MM.1S (cell line): ENCODE measurements around the gene CYSTM1.

Source experiments
- DNase-seq: peaks from one replicate; pipeline ENCODE4 v3.0.0-alpha.2; 2015
- H2AFZ ChIP-seq: fragments of 300-600 bp; sonication (generic); 2 replicates; pipeline ENCODE4 v1.6.0; 2016; ENCODE audit warnings: antibody characterized with exemption, low read length
- H3F3A ChIP-seq: fragments of 300-600 bp; sonication (generic); 2 replicates; pipeline ENCODE4 v1.6.1; 2016; ENCODE audit warnings: mild to moderate bottlenecking, antibody characterized with exemption, low read length, moderate library complexity, mixed read lengths; ENCODE audit not compliant: insufficient read depth
- H3K27ac ChIP-seq: fragments of 300-600 bp; sonication (generic); 2 replicates; pipeline ENCODE4 v1.5.1; 2016; ENCODE audit warnings: mild to moderate bottlenecking, low read length
- H3K27me3 ChIP-seq: fragments of 300-600 bp; sonication (generic); replicated peaks from 2 replicates; pipeline ENCODE4 v1.6.0; 2016; ENCODE audit warnings: low read length; ENCODE audit not compliant: insufficient read depth
- H3K36me3 ChIP-seq: fragments of 300-600 bp; sonication (generic); replicated peaks from 2 replicates; pipeline ENCODE4 v1.6.1; 2016; ENCODE audit warnings: mild to moderate bottlenecking, low read length, mixed read lengths; ENCODE audit not compliant: insufficient read depth
- H3K4me1 ChIP-seq: fragments of 300-600 bp; sonication (generic); 2 replicates; pipeline ENCODE4 v1.6.1; 2016; ENCODE audit warnings: low read length, mixed read lengths
- H3K4me2 ChIP-seq: fragments of 300-600 bp; sonication (generic); 2 replicates; pipeline ENCODE4 v1.6.0; 2016; ENCODE audit warnings: low read depth, low read length
- H3K4me3 ChIP-seq: fragments of 300-600 bp; sonication (generic); 2 replicates; pipeline ENCODE4 v1.5.1; 2016; ENCODE audit warnings: low read length, mixed read lengths
- H3K79me2 ChIP-seq: fragments of 300-600 bp; sonication (generic); 2 replicates; pipeline ENCODE4 v1.6.1; 2016; ENCODE audit warnings: mixed run types, low read length, mixed read lengths
- H3K9ac ChIP-seq: fragments of 300-600 bp; sonication (generic); 2 replicates; pipeline ENCODE4 v1.6.1; 2016; ENCODE audit warnings: low read length, mixed read lengths
- H3K9me2 ChIP-seq: fragments of 300-600 bp; sonication (generic); replicated peaks from 2 replicates; pipeline ENCODE4 v1.6.1; 2016; ENCODE audit warnings: mild to moderate bottlenecking, low read length, mixed read lengths; ENCODE audit not compliant: insufficient read depth
- H3K9me3 ChIP-seq: fragments of 300-600 bp; sonication (generic); replicated peaks from 2 replicates; pipeline ENCODE4 v1.6.1; 2016; ENCODE audit warnings: mild to moderate bottlenecking, low read length, mixed read lengths; ENCODE audit not compliant: insufficient read depth
- H4K20me1 ChIP-seq: fragments of 300-600 bp; sonication (generic); 2 replicates; pipeline ENCODE4 v1.6.1; 2016; ENCODE audit warnings: mild to moderate bottlenecking, low read length, moderate library complexity, mixed read lengths; ENCODE audit not compliant: insufficient read depth
- EZH2 ChIP-seq: fragments of 300-600 bp; sonication (generic); optimal IDR thresholded peaks from 2 replicates; pipeline ENCODE3; 2017; ENCODE audit warnings: low read depth, mild to moderate bottlenecking, antibody characterized with exemption, low read length, mixed read lengths
- EZH2phosphoT487 ChIP-seq: fragments of 300-600 bp; sonication (generic); IDR thresholded peaks from 2 replicates; pipeline ENCODE4 v1.6.1; 2018; ENCODE audit warnings: antibody characterized with exemption, low read length
- TF ChIP-seq, protein P1 (sequence below): fragments of 300-600 bp; sonication (generic); IDR thresholded peaks from 2 replicates; pipeline ENCODE4 v1.5.1; 2016; ENCODE audit warnings: antibody characterized with exemption, low read length, mixed read lengths

The CYSTM1 gene

DNA sequence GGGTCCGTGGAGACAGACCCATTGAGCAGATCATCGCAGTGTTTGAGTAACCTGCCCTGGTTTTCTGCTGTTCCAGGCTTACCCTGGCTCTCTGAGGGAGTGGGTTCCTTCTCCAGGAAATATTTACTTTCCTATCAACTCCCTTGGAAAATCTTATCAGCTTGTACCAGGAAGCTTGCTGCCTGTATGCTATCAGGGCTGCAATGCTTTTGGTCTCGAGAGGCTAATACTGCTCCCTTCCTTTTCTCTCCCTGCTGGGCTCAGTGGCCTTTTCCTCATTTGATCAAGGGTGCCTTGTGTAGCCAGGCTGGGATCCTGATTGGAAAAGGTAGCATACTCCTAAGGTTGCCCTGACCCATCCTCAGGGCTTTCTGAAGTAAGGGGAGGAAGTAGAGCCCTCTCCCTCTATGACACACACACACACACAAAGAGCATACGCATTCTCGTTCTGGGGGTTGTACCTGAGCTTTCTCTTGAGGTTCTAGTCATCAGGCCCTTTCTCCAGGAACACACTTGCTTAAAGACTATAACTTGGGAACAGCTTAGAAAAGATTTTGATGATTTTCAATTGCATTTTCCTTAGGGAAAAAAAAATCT lies 41.6 kb downstream of the CYSTM1 start:
- H3K79me2 ChIP-seq: no peaks in the 10 kb centered on the region
- TF ChIP-seq EZH2: no peak
- TF ChIP-seq, protein P1, sequence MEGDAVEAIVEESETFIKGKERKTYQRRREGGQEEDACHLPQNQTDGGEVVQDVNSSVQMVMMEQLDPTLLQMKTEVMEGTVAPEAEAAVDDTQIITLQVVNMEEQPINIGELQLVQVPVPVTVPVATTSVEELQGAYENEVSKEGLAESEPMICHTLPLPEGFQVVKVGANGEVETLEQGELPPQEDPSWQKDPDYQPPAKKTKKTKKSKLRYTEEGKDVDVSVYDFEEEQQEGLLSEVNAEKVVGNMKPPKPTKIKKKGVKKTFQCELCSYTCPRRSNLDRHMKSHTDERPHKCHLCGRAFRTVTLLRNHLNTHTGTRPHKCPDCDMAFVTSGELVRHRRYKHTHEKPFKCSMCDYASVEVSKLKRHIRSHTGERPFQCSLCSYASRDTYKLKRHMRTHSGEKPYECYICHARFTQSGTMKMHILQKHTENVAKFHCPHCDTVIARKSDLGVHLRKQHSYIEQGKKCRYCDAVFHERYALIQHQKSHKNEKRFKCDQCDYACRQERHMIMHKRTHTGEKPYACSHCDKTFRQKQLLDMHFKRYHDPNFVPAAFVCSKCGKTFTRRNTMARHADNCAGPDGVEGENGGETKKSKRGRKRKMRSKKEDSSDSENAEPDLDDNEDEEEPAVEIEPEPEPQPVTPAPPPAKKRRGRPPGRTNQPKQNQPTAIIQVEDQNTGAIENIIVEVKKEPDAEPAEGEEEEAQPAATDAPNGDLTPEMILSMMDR: no peak
- TF ChIP-seq EZH2phosphoT487: no peak
- H3K36me3 ChIP-seq: no peaks in the 10 kb centered on the region
- H3K4me1 ChIP-seq: peaks cover 28% of the 10 kb centered on the region
- no peaks in the 10 kb centered on the region for H4K20me1 ChIP-seq
- H3K27ac ChIP-seq: no peak overlapping the region
- H3K4me2 ChIP-seq: no peak overlapping the region
- H3K9ac ChIP-seq: no peak overlapping the region
- H2AFZ ChIP-seq: no peak overlapping the region
- peaks cover 3% of the 10 kb centered on the region for H3F3A ChIP-seq
- no peaks in the 10 kb centered on the region for H3K9me3 ChIP-seq
- peaks cover 5% of the 10 kb centered on the region for H3K27me3 ChIP-seq
- DNase-seq: no peak
- H3K4me3 ChIP-seq: no peak overlapping the region
- no peaks in the 10 kb centered on the region for H3K9me2 ChIP-seq

DNA sequence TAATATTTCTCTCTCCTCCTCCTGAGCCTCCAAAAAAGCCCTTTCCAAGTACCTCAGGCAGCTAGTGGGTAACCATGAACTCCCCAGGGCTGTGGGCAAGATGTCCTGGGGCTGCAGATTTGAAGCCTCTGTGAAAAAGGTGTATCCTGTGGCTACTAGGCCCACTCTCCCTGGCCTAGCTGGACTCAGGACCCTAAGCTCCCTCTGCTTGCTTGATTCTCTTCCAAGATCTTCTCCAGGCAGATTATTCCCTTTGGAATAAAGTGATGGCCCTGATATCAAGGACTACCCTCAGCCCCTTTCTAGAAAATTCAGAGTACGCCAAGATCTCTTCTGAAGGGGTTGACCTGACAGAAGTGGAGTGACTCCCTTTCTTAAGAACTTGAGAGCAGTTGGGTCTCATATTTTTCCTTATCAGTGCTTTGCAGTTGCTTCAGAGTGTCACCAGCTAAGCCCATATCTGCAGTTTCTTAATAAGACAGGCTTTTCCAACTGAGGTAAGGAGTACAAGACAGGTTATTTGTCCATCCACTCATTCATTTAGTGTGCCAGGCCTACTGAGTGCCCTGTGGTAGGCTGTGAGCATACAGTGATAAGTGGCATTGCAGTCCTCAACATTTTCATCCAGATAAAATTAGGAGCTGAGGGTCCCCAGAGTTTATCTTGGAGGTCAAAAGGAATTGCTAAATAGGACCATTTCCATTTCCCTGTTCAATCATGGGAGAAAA lies 42.5 kb downstream of the CYSTM1 start:
- no peaks in the 10 kb centered on the region for H3K9me3 ChIP-seq
- DNase-seq: no peak
- no peak overlapping the region for H3K4me3 ChIP-seq
- H3K4me1 ChIP-seq: peaks cover 37% of the 10 kb centered on the region
- H3K27me3 ChIP-seq: peaks cover 5% of the 10 kb centered on the region
- TF ChIP-seq EZH2: no peak
- TF ChIP-seq EZH2phosphoT487: no peak
- TF ChIP-seq, protein P1: no peak
- no peaks in the 10 kb centered on the region for H4K20me1 ChIP-seq
- H3F3A ChIP-seq: peaks cover 3% of the 10 kb centered on the region
- H2AFZ ChIP-seq: no peak overlapping the region
- no peaks in the 10 kb centered on the region for H3K36me3 ChIP-seq
- no peak overlapping the region for H3K4me2 ChIP-seq
- no peak overlapping the region for H3K27ac ChIP-seq
- H3K9me2 ChIP-seq: no peaks in the 10 kb centered on the region
- H3K9ac ChIP-seq: no peak overlapping the region
- no peaks in the 10 kb centered on the region for H3K79me2 ChIP-seq

DNA sequence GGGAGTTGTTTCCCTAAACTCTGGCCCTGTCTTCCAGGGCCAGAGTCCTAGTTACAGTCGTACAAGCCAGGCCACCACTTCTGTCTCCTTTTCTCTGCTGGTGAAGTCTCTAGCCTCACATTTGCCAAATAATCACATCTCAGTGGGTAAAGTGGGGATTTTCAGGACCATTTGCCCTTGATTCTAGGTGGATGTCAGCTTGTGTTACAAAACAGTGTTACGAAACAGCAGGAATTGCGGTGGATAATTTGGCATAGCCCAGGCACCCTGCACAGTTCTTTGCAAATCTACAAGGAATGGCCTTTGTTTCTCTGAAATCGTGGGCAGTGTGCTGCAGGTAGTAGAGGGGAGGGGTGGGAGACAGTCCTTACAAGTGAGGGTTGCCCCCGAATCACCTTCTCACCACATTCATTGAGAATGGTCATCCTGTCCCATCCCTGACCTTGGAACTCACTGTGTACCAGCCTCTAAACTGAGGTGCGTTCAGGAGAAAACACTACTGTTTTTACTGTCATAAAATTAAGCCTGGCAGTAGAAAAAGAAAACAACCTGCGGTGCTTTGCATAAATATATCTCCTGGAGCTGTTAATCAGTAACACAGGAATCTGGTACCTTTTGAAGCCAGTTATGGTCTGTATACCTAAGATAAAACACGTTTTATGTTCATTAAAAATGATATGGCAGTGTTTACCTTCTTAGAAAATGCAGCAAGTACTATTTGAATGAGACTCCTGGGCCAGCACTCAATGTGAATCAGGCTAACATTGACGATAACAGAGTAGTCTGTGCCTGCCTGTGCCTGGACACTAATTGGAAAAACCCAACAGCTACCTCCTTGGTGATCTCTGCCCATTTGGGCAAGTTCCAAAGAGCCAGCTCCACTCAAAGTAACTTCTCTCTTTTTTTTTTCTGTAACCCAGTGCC lies 44.3 kb downstream of the CYSTM1 start:
- Histone ChIP-seq H2AFZ (no peak overlapping the region), H3F3A (peaks cover 3% of the 10 kb centered on the region), H3K9ac (no peak overlapping the region), H4K20me1 (no peaks in the 10 kb centered on the region), H3K27ac (no peak overlapping the region), H3K27me3 (peaks cover 5% of the 10 kb centered on the region; the same call in 1 of the 2 replicates), H3K4me2 (no peak overlapping the region), H3K36me3 (no peaks in the 10 kb centered on the region), H3K9me3 (no peaks in the 10 kb centered on the region), H3K4me1 (peaks cover 36% of the 10 kb centered on the region), H3K9me2 (no peaks in the 10 kb centered on the region), H3K4me3 (no peak overlapping the region), H3K79me2 (no peaks in the 10 kb centered on the region)
- no peak for DNase-seq
- no peak for TF ChIP-seq EZH2
- TF ChIP-seq, protein P1: no peak
- no peak for TF ChIP-seq EZH2phosphoT487
